Mammary epithelial cell (primary cell): ENCODE data around the gene KPNA1.

Source experiments
- CTCF ChIP-seq, 2 donors: IDR thresholded peaks in 1 of 2; conservative IDR thresholded peaks in 1 of 2; 2 replicates each; pipeline ENCODE4 v1.5.1; 2011 to 2012; ENCODE audit warnings: inconsistent platforms in 2 of 2, low read length in 2 of 2, mild to moderate bottlenecking in 2 of 2, control low read depth in 1 of 2, low read depth in 1 of 2; ENCODE audit not compliant: insufficient read depth in 1 of 2; ENCODE audit errors: extremely low read depth in 1 of 2
- EZH2 ChIP-seq: IDR thresholded peaks from 2 replicates; pipeline ENCODE4 v1.6.1; 2012; ENCODE audit warnings: low read length, inconsistent platforms, borderline replicate concordance

GRCh38 chr3:122484985-122485384 is 29.8 kb downstream of the KPNA1 start:
- TF ChIP-seq EZH2 (no peak), CTCF (conservative IDR thresholded peaks at IDR 0.05 in 1 of 2, IDR thresholded peaks at IDR 0.05 in 1 of 2; ENCODE audit: extremely low read depth in 1 of 2, insufficient read depth in 1 of 2, low read depth in 1 of 2, low read length in 2 of 2) (no peak)
